SW480 (cell line): ENCODE results near the gene TIGD1.

ENCODE experiments used
- DNase-seq: peaks from one replicate; pipeline ENCODE4 v3.0.0-alpha.2; 2016; ENCODE audit warnings: low spot score

Gene TIGD1

DNA sequence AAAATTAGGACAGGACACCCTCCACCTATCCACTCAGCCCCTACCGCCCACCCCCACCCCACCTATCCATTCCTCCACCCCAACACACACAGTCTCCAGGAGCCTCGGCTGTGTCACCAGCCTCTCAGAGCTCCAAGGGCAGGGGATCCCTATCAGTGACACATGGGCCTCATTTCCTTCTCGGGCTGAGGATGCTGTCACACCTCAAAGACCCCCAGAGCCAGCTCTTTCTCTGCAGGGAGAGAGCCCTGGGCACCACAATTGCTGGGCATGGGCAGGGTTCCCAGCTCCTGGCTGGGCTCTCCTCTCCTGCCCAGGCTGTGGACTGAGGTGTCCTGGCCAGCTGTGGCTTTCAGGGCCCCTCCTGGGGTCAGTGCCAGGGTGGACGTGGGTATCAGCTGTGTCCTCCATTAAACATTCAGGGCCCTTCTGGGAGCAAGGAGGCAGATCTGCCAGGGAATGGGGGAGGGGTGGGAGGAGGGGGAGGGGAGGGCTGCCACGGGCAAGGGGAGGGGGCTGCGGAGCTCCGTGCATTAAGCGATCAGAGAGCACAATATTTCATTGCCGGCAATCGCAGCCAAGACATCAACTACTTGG, 48.5 kb downstream of the TIGD1 start:
- no peak for DNase-seq

DNA sequence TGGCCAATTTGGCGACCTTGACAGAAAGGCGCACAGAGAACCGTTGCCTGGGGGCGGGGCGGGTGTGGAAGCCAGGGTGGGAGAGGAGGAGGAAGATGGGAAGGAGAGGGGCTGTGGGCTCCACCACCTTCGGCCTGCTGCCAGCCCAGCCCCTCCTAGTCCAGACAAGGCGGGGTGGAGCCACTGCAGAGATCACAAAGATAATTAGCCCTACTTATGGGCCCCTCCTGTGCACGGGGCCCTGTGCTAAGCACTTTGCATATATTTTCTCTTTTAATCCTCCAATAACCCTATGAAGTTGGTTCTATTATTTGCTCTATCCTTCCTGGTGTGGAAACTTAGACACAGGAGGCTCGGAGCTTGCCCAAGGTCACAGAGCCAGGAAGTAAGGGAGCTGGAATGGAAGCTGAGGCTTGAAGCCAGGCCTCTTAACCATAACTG, 49.0 kb downstream of the TIGD1 start:
- no peak for DNase-seq

DNA sequence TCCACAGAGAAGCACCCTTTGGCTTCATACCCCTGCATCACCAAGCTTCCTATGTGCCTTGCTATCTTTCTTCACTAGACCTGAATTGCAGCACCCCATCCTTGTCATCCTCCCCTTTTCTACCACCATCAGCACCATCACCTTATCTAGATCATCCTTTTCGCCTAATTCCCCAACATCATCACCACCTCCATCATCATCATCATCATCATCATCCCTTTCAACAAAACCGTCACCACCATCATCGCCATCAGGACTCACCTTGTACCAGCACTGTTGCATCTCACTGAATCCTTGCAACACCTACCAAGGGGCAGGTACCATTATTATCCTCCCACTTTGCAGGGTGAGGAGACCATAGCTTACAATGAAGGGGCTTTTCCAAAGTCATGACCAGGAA, 51.9 kb downstream of the TIGD1 start:
- DNase-seq, result no peak
